GM18526 (cell line): Measurements from ENCODE around the gene HRK.

ENCODE experiments used
- POLR2A ChIP-seq: IDR thresholded peaks from 3 replicates; pipeline ENCODE4 v1.6.1; 2011; ENCODE audit not compliant: insufficient read length; ENCODE audit errors: extremely low read depth

HRK gene

GRCh38 chr12:116820064-116820656, 61.1 kb downstream of the HRK start:
- TF ChIP-seq POLR2A: no peak

GRCh38 chr12:116818948-116819832, 62.1 kb downstream of the HRK start:
- TF ChIP-seq POLR2A: peak; percentile 64

- no peak for TF ChIP-seq POLR2A
Measured at GRCh38 chr12:116818341-116818856, 62.8 kb downstream of the HRK start.

GRCh38 chr12:116813271-116814041, 67.8 kb downstream of the HRK start:
- no peak for TF ChIP-seq POLR2A

GRCh38 chr12:116812238-116812637, 69.0 kb downstream of the HRK start:
- TF ChIP-seq POLR2A: no peak

GRCh38 chr12:116808113-116809105, 72.8 kb downstream of the HRK start:
- no peak for TF ChIP-seq POLR2A

GRCh38 chr12:116807546-116807945, 73.7 kb downstream of the HRK start:
- TF ChIP-seq POLR2A: no peak

GRCh38 chr12:116806845-116807440, 74.3 kb downstream of the HRK start:
- no peak for TF ChIP-seq POLR2A
